ENCODE measurements around the gene LRRC25. TPM values are rescaled to one million over a fixed set of nuclear protein-coding genes. Genes with fewer than 3 reads are reported as not detected.
"Not testable (repeated sequence)": the region's sequence is repeated elsewhere in the genome, so short reads cannot be mapped to it uniquely, and the experiment has no call there.

Gene LRRC25
- total RNA-seq, 1 donor from 2014 or later, result 3.6 TPM

DNA sequence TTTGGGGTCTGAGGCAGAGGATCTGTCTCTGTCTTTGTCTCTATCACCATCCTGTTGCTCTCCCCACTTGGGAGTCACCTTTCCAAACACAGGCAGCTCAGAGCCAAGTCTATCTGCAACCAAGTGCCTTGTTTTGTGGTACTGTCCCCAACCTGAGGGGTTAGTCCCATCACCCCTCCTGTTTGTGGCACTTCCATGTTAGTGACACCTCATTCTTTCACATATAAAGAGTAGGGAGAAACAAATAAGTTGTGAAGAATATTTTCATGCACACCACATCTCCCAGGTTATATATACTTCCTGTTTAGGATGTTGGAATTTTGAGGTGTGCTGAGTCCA, 7.7 kb downstream of the LRRC25 start:
- intact Hi-C loops (cut with DNase I), result loop anchor here (5.0 kb wide), 1 partner anchor 42 kb away; no protein-coding TSS in a partner anchor
- DNase-seq (no peak), ATAC-seq (ENCODE audit: poor library complexity) (no peak)

GRCh38 chr19:18388960-18389725, 8.3 kb downstream of the LRRC25 start:
- no peak for ATAC-seq (ENCODE audit: poor library complexity)
- intact Hi-C loops (cut with DNase I), result no loop called here
- no peak for DNase-seq

DNA sequence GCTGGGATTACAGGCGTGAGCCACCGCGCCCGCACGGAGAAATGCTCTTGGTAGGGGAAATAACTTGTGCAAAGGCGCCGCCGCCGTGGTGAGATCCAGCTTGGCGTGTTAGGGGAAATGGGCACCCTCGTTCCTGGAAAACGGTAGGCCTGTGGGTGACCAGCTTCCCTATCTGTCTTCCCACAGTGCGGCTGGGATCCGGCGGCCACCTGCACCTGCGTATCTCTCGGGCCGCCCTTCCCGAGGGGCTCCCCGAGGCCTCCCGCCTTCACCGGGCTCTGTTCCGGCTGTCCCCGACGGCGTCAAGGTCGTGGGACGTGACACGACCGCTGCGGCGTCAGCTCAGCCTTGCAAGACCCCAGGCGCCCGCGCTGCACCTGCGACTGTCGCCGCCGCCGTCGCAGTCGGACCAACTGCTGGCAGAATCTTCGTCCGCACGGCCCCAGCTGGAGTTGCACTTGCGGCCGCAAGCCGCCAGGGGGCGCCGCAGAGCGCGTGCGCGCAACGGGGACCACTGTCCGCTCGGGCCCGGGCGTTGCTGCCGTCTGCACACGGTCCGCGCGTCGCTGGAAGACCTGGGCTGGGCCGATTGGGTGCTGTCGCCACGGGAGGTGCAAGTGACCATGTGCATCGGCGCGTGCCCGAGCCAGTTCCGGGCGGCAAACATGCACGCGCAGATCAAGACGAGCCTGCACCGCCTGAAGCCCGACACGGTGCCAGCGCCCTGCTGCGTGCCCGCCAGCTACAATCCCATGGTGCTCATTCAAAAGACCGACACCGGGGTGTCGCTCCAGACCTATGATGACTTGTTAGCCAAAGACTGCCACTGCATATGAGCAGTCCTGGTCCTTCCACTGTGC, 9.1 kb downstream of the LRRC25 start:
- DNase-seq (peak; percentile 92), ATAC-seq (ENCODE audit: poor library complexity) (peak; percentile 88)
- intact Hi-C loops (cut with DNase I), result no loop called here

GRCh38 chr19:18386543-18387271, 10.7 kb downstream of the LRRC25 start:
- no peak for ATAC-seq (ENCODE audit: poor library complexity)
- DNase-seq, result no peak
- intact Hi-C loops (cut with DNase I), result no loop called here

DNA sequence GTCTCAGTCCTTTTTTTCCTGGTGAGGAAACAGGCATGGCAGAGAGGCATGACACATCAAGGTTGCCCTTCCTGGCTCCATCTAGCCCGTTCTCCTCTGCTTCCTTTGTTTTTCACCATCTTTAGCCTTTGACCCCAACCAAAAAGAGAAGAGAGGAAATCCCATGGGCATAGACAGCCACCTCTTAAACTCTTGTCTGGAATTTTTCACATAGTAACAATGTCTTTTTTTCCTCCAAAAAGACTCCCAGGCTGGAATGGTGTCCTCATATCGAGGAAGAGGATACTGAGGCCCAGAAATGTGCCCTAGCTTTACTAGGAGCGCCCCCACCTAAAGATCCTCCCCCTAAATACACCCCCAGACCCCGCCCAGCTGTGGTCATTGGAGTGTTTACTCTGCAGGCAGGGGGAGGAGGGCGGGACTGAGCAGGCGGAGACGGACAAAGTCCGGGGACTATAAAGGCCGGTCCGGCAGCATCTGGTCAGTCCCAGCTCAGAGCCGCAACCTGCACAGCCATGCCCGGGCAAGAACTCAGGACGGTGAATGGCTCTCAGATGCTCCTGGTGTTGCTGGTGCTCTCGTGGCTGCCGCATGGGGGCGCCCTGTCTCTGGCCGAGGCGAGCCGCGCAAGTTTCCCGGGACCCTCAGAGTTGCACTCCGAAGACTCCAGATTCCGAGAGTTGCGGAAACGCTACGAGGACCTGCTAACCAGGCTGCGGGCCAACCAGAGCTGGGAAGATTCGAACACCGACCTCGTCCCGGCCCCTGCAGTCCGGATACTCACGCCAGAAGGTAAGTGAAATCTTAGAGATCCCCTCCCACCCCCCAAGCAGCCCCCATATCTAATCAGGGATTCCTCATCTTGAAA, 11.5 kb downstream of the LRRC25 start, which contains the start of gene GDF15:
Gene GDF15, plus strand, starts transcription at position 484 of the 868 bp plus-strand sequence. Its CDS starts 32 bp downstream, at position 516.
- intact Hi-C loops (cut with DNase I), result no loop called here
- ATAC-seq (ENCODE audit: poor library complexity) (peak; percentile 40), DNase-seq (peak; percentile 61)

DNA sequence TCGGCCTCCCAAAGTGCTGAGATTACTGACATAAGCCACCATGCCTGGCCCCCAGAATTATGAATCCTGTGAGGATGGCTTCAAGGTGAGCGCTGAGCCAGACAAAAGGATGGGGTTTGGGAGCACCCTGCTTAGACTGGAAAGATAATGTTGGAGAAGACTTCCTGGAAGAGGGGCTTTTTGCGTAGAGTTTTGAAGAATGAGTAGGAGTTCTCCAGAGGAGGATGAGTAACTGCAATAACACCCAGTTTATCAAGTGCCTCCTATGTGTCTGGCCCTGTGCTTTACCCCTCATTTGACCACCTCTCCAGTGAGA, 12.1 kb downstream of the LRRC25 start:
- intact Hi-C loops (cut with DNase I), result no loop called here
- ATAC-seq (ENCODE audit: poor library complexity) (no peak), DNase-seq (no peak)

- DNase-seq (no peak), ATAC-seq (ENCODE audit: poor library complexity) (no peak)
- intact Hi-C loops (cut with DNase I), result no loop called here
Observed at GRCh38 chr19:18384775-18385174, 12.6 kb downstream of the LRRC25 start.

DNA sequence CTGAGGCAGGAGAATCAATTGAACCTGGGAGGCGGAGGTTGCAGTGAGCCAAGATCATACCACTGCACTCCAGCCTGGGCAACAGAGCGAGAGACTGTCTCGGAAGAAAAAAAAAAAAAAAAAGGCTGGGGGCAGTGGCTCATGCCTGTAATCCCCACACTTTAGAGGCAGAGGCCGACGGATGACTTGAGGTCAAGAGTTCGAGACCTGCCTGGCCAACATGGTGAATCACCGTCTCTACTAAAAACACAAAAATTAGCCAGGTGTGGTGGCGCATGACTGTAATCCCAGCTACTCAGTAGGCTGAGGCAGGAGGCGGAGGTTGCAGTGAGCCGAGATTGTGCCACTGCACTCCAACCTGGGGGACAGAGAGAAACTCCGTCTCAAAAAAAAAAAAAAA, 13.8 kb downstream of the LRRC25 start:
- DNase-seq; ATAC-seq (ENCODE audit: poor library complexity); intact Hi-C loops (cut with DNase I): not testable (repeated sequence)

GRCh38 chr19:18380843-18381242, 16.6 kb downstream of the LRRC25 start:
- DNase-seq, result no peak
- intact Hi-C loops (cut with DNase I), result no loop called here
- no peak for ATAC-seq (ENCODE audit: poor library complexity)

DNA sequence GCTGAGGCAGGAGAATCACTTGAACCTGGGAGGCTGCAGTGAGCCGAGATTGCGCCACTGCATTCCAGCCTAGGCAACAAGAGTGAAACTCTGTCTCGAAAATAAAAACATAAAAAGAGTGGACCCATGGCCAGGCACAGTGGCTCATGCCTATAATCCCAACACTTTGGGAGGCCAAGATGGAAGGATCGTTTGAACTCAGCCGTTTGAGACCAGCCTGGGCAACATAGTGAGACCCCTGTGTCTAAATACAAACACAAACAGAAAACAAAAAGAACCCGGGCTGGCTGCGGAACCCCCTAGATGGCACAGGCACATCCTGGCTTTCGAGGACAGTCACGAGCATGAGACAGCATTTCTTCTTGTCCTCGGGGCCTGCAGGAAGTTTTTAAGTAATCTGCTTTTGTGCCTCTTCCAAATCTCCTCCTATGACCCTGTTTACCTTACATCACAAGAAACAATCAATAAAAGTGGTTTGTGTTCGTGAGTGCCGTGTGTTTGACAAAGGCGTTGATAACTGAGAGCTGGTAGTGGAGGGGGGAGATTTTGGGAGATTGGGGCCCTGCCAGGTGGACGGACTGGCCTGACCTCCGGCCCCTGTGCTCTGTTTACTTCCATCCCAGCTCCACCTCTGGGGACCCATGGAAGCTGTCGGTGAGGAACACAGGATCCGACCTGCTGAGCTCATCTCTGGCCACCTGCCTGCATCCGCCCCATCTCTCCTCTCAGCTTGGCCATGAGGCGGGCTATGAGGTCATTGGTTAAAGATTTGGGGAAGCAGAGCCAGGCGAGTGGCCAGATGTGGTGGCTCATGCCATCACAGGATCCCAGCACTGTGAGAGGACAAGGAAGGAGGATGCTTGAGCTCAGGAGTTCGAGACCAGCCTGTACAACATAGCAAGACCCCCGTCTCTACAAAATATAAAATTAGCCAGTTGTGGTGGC, 17.3 kb downstream of the LRRC25 start:
- intact Hi-C loops (cut with DNase I), result no loop called here
- ATAC-seq (ENCODE audit: poor library complexity) (peak; percentile 86), DNase-seq (peak; percentile 90)

DNA sequence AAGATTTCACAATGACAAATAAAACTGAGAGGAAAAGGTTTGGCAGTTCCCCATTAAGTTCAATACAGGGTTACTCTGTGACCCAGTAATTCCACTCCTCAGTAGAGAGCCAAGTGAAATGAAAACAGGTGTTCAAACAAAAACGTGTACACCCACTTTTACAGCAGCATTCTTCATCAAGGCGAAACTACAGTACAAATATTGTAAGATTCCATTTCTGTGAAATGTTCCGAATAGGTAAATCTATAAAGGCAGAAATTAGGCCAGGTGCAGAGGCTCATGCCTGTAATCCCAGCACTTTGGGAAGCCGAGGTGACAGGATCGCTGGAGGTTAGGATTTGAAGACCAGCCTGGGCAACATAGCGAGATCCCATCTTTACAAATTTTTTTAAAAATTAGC, 20.4 kb downstream of the LRRC25 start:
- ATAC-seq (ENCODE audit: poor library complexity) (no peak), DNase-seq (no peak)
- intact Hi-C loops (cut with DNase I), result no loop called here

DNA sequence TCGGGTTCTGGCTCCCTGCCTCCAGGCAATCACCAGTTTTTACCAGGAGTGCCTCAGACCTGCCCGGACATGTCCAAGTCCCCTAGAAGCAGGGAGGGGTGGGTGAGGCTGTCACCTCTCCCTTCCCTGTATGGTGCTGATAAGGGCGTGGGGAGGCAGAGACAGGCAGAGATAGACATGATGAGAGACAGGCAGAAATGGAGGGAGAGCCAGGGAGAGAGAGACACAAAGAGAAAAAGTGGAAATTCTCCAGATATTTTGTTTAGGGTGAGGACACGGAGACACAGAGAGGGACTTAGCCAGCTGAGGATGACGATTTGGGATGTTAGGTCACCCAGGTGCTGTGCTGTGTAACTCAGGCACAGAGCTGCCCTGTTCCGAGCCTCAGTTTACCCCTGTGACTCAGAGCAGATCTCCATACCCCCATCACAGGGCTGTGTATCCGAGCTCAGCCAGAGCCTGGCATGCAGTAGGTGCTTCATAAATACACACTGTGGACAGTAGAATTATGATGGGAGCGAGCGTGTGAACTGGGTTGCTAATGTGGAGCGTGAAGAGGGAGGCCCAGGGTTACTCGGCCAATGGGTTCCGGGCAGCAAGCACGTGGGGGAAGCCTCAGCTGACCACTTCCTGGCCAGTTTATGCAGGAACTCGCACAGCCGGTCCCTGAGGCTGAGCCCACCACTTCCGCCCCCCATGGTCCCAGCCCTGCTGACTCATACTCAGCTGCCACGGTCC, 23.4 kb downstream of the LRRC25 start:
- intact Hi-C loops (cut with DNase I), result no loop called here
- ATAC-seq (ENCODE audit: poor library complexity) (peak; percentile 93), DNase-seq (peak; percentile 92)

DNA sequence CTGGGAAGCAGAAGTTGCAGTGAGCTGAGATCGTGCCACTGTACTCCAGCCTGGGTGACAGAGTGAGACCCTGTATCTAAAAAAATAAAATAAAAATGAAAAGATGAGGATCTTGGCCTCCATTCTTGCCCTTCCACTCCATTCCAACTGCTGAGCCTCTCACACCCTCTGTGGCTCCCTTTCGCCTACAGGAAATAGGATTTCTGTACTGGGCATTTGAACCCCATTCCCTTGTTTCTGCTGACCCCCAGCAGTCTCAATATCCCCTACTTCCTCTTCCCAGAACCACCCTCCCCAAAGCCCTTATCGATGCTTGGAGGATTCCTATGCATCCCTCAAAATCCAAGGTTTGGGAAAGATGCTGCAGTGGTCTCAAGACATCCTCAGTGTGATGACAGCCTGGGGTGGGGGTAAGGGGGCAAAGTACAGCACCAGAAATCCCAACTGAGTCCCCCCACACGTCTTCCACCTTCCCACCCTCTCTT, 24.0 kb downstream of the LRRC25 start:
- no peak for ATAC-seq (ENCODE audit: poor library complexity)

DNA sequence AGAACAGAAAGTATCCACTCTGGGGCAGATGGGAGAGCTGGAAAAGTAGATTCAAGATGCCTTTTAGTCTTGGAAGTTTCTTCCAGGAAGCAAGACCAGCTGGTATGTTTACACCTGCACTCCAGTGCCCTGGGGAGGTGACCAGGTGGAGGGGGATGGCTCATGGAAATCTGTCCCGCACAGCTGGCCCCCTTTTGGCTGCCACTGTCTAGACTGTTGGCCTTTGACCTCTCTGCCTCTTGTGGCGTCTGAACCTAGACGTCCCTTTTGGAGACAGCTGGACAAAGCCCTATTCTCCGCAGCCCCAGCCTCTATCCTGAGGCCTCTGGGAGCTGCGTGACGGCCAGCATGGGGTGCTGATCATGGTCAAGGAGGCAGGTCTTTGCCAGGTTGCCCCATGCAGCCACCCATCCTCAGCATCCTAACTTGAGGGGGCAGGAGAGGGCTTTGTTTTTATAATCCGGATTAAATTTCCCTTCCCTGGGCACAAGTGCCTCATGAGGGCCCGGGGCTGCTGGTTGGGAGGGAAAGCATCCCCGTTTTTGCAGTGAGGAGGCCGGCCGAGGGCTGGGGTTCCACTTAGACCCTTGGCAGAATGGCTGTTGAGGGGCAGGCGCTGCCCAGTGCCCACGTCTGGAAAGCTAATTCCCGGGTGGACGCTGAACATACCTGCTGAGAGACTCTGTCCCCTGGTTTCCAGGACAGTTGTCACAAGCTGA, 28.8 kb downstream of the LRRC25 start:
- intact Hi-C loops (cut with DNase I), result no loop called here
- ATAC-seq (ENCODE audit: poor library complexity) (no peak), DNase-seq (no peak)

More for the DNA sequence above, 24.0 kb downstream of the LRRC25 start:
- intact Hi-C loops (cut with DNase I), result no loop called here
- no peak for DNase-seq

DNA sequence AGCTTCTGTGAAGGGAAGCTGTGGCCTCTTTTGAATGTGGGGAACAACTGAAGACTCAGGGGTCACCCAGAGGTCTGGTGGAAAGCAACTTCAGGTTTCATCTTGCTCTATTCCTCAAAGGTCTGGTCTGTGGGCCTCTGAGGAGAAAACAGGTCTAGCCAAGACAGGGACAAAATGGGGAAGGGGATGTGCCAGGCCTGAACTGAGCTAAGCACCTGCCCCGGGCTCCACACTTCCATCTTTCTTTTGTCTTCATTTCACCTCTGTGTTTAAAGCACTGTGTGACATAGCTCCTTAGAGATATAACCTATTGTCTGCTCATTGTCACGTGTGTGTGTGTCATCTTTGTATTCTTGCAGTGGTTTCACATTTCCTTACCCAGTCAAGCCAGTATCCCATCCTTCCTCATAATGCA, 31.4 kb downstream of the LRRC25 start:
- ATAC-seq (ENCODE audit: poor library complexity) (no peak), DNase-seq (no peak)
- intact Hi-C loops (cut with DNase I), result no loop called here
